Medulla oblongata (tissue), 1 donor: ENCODE measurements around the gene HLA-DMA.
"Not testable (repeated sequence)": the region's sequence is repeated elsewhere in the genome, so short reads cannot be mapped to it uniquely, and the experiment has no call there.

Experiments
- DNase-seq: peaks from one replicate; pipeline ENCODE4 v3.0.0-alpha.2; 2015; ENCODE audit errors: extremely low spot score

The HLA-DMA gene

GRCh38 chr6:32954986-32955802 is 2.3 kb upstream of the HLA-DMA start:
- DNase-seq: no peak

GRCh38 chr6:32954267-32954666 is 1.4 kb upstream of the HLA-DMA start:
- no peak for DNase-seq

- no peak for DNase-seq
Measured at GRCh38 chr6:32953775-32954174, 878 bp upstream of the HLA-DMA start.

- DNase-seq: no peak
Measured at GRCh38 chr6:32950449-32950848, 2.4 kb downstream of the HLA-DMA start.

GRCh38 chr6:32950010-32950409 is 2.9 kb downstream of the HLA-DMA start:
- DNase-seq: no peak

- DNase-seq: no peak
Measured at GRCh38 chr6:32949113-32949512, 3.8 kb downstream of the HLA-DMA start.

- no peak for DNase-seq
Measured at GRCh38 chr6:32947552-32948465, 5.1 kb downstream of the HLA-DMA start.

- no peak for DNase-seq
Measured at GRCh38 chr6:32946893-32947292, 6.0 kb downstream of the HLA-DMA start.

- DNase-seq: no peak
Measured at GRCh38 chr6:32945953-32946352, 6.9 kb downstream of the HLA-DMA start.

- no peak for DNase-seq
Measured at GRCh38 chr6:32945108-32945760, 7.7 kb downstream of the HLA-DMA start.

GRCh38 chr6:32943864-32944649 is 8.8 kb downstream of the HLA-DMA start:
- peak; percentile 83 for DNase-seq

GRCh38 chr6:32942555-32943123 is 10.3 kb downstream of the HLA-DMA start:
- DNase-seq: not testable (repeated sequence)

- no peak for DNase-seq
Measured at GRCh38 chr6:32941214-32941768, 11.6 kb downstream of the HLA-DMA start.

GRCh38 chr6:32940656-32941213 is 12.2 kb downstream of the HLA-DMA start, which contains the start of gene HLA-DMB:
TSS of gene HLA-DMB (minus strand) at chr6:32941028. CDS start at chr6:32940807, 221 bp downstream.
- peak; percentile 96 for DNase-seq

GRCh38 chr6:32938494-32938893 is 14.4 kb downstream of the HLA-DMA start:
- no peak for DNase-seq

GRCh38 chr6:32937230-32937633 is 15.7 kb downstream of the HLA-DMA start:
- DNase-seq: peak; percentile 73

- peak; percentile 65 for DNase-seq
Measured at GRCh38 chr6:32936239-32937152, 16.4 kb downstream of the HLA-DMA start.

- no peak for DNase-seq
Measured at GRCh38 chr6:32935551-32936238, 17.2 kb downstream of the HLA-DMA start.
